ENCODE measurements around the gene SYCP3. TPM values are rescaled to one million over a fixed set of nuclear protein-coding genes. Genes with fewer than 3 reads are reported as not detected.

SYCP3 gene
- total and polyA plus RNA-seq, 2 donors from 2014 or later, result 0.25 to 0.54 TPM

GRCh38 chr12:101720118-101720517 is 19.1 kb downstream of the SYCP3 start:
- no peaks in the 10 kb centered on the region for H3K9me3 ChIP-seq (ENCODE audit: control insufficient read depth in 2 of 3, insufficient read depth in 1 of 3, low read length in 3 of 3)
- H3K4me3 ChIP-seq (ENCODE audit: low read length in 3 of 3), result no peak overlapping the region
- H3K36me3 ChIP-seq (ENCODE audit: control insufficient read depth in 2 of 3, insufficient read depth in 3 of 3, low read length in 3 of 3), result peaks cover 2 to 11% (median 4%) of the 10 kb centered on the region in 3 donors
- DNase-seq (no peak), FAIRE-seq (no peak)
- H3K27ac ChIP-seq (ENCODE audit: low read depth in 2 of 2, low read length in 2 of 2), result no peak overlapping the region
- no peaks in the 10 kb centered on the region for H3K4me1 ChIP-seq (ENCODE audit: control insufficient read depth in 2 of 3, insufficient read depth in 2 of 3, low read depth in 1 of 3, low read length in 3 of 3)
- H3K27me3 ChIP-seq (ENCODE audit: control insufficient read depth, insufficient read depth, low read length), result no peaks in the 10 kb centered on the region
- no peak overlapping the region for H3K9ac ChIP-seq (ENCODE audit: low read length in 3 of 3)
- intact Hi-C loops (cut with DNase I), result no loop called here
- TF ChIP-seq, protein P1, sequence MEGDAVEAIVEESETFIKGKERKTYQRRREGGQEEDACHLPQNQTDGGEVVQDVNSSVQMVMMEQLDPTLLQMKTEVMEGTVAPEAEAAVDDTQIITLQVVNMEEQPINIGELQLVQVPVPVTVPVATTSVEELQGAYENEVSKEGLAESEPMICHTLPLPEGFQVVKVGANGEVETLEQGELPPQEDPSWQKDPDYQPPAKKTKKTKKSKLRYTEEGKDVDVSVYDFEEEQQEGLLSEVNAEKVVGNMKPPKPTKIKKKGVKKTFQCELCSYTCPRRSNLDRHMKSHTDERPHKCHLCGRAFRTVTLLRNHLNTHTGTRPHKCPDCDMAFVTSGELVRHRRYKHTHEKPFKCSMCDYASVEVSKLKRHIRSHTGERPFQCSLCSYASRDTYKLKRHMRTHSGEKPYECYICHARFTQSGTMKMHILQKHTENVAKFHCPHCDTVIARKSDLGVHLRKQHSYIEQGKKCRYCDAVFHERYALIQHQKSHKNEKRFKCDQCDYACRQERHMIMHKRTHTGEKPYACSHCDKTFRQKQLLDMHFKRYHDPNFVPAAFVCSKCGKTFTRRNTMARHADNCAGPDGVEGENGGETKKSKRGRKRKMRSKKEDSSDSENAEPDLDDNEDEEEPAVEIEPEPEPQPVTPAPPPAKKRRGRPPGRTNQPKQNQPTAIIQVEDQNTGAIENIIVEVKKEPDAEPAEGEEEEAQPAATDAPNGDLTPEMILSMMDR (IDR thresholded peaks at IDR 0.05; ENCODE audit: borderline replicate concordance, extremely low read depth, insufficient read depth), result no peak

- Histone ChIP-seq H3K36me3 (ENCODE audit: control insufficient read depth in 2 of 3, insufficient read depth in 3 of 3, low read length in 3 of 3) (peaks cover 2 to 8% (median 4%) of the 10 kb centered on the region in 3 donors), H3K9me3 (ENCODE audit: control insufficient read depth in 2 of 3, insufficient read depth in 1 of 3, low read length in 3 of 3) (no peaks in the 10 kb centered on the region), H3K4me1 (ENCODE audit: control insufficient read depth in 2 of 3, insufficient read depth in 2 of 3, low read depth in 1 of 3, low read length in 3 of 3) (no peaks in the 10 kb centered on the region), H3K27me3 (ENCODE audit: control insufficient read depth, insufficient read depth, low read length) (no peaks in the 10 kb centered on the region), H3K9ac (ENCODE audit: low read length in 3 of 3) (no peak overlapping the region), H3K4me3 (ENCODE audit: low read length in 3 of 3) (no peak overlapping the region), H3K27ac (ENCODE audit: low read depth in 2 of 2, low read length in 2 of 2) (no peak overlapping the region)
- FAIRE-seq (no peak), DNase-seq (no peak)
- TF ChIP-seq, protein P1 (IDR thresholded peaks at IDR 0.05; ENCODE audit: borderline replicate concordance, extremely low read depth, insufficient read depth), result no peak
- intact Hi-C loops (cut with DNase I), result no loop called here
Observed at GRCh38 chr12:101719566-101719965, 19.7 kb downstream of the SYCP3 start.

- intact Hi-C loops (cut with DNase I), result no loop called here
- no peak overlapping the region for H3K4me3 ChIP-seq (ENCODE audit: low read length in 3 of 3)
- DNase-seq, result no peak
- no peak overlapping the region for H3K9ac ChIP-seq (ENCODE audit: low read length in 3 of 3)
- H3K4me1 ChIP-seq (ENCODE audit: control insufficient read depth in 2 of 3, insufficient read depth in 2 of 3, low read depth in 1 of 3, low read length in 3 of 3), result peaks cover 0 to 20% (median 3%) of the 10 kb centered on the region in 3 donors
- no peak overlapping the region for H3K27ac ChIP-seq (ENCODE audit: low read depth in 2 of 2, low read length in 2 of 2)
- FAIRE-seq, result no peak
- no peaks in the 10 kb centered on the region for H3K27me3 ChIP-seq (ENCODE audit: control insufficient read depth, insufficient read depth, low read length)
- H3K9me3 ChIP-seq (ENCODE audit: control insufficient read depth in 2 of 3, insufficient read depth in 1 of 3, low read length in 3 of 3), result no peaks in the 10 kb centered on the region
- peaks cover 0 to 2% (median 0%) of the 10 kb centered on the region in 3 donors for H3K36me3 ChIP-seq (ENCODE audit: control insufficient read depth in 2 of 3, insufficient read depth in 3 of 3, low read length in 3 of 3)
- TF ChIP-seq, protein P1 (IDR thresholded peaks at IDR 0.05; ENCODE audit: borderline replicate concordance, extremely low read depth, insufficient read depth), result no peak
Observed at GRCh38 chr12:101714877-101715444, 24.3 kb downstream of the SYCP3 start.

- no peaks in the 10 kb centered on the region for H3K9me3 ChIP-seq (ENCODE audit: control insufficient read depth in 2 of 3, insufficient read depth in 1 of 3, low read length in 3 of 3)
- FAIRE-seq, result no peak
- DNase-seq, result no peak
- peak overlapping the region in 1 of 3 donors; percentile 57 for H3K9ac ChIP-seq (ENCODE audit: low read length in 3 of 3)
- H3K27me3 ChIP-seq (ENCODE audit: control insufficient read depth, insufficient read depth, low read length), result no peaks in the 10 kb centered on the region
- no peaks in the 10 kb centered on the region for H3K36me3 ChIP-seq (ENCODE audit: control insufficient read depth in 2 of 3, insufficient read depth in 3 of 3, low read length in 3 of 3)
- intact Hi-C loops (cut with DNase I), result no loop called here
- H3K4me1 ChIP-seq (ENCODE audit: control insufficient read depth in 2 of 3, insufficient read depth in 2 of 3, low read depth in 1 of 3, low read length in 3 of 3), result peaks cover 0 to 23% (median 3%) of the 10 kb centered on the region in 3 donors
- TF ChIP-seq, protein P1 (IDR thresholded peaks at IDR 0.05; ENCODE audit: borderline replicate concordance, extremely low read depth, insufficient read depth), result no peak
- H3K27ac ChIP-seq (ENCODE audit: low read depth in 2 of 2, low read length in 2 of 2), result peak overlapping the region in 1 of 2 donors; percentile 83
- H3K4me3 ChIP-seq (ENCODE audit: low read length in 3 of 3), result peak overlapping the region in 1 of 3 donors; percentile 3
Observed at GRCh38 chr12:101713930-101714329, 25.3 kb downstream of the SYCP3 start.

Data from kidney (tissue), 14 donors.